Trophoblast cell (in vitro differentiated cells and primary cell): Measurements from ENCODE around the gene TNS3.

Experiments used
- DNase-seq, 2 donors: peaks; one replicate each; pipeline ENCODE4 v3.0.0-alpha.2; 2016
- H2AFZ ChIP-seq: 2 replicates; pipeline ENCODE4 v1.6.1; 2013; ENCODE audit warnings: low read length, moderate library complexity, mild to moderate bottlenecking; ENCODE audit not compliant: insufficient read depth, poor library complexity
- H2AK5ac ChIP-seq: 2 replicates; pipeline ENCODE4 v1.6.1; 2013; ENCODE audit warnings: mild to moderate bottlenecking, low read length
- H2BK120ac ChIP-seq: 2 replicates; pipeline ENCODE4 v1.6.1; 2013; ENCODE audit warnings: low read length, mild to moderate bottlenecking, moderate library complexity; ENCODE audit not compliant: insufficient read depth, poor library complexity
- H2BK12ac ChIP-seq: 2 replicates; pipeline ENCODE4 v1.6.1; 2013; ENCODE audit warnings: mild to moderate bottlenecking, low read length, moderate library complexity
- H2BK5ac ChIP-seq: 2 replicates; pipeline ENCODE4 v1.6.1; 2013; ENCODE audit warnings: low read length, low read depth, moderate library complexity, mild to moderate bottlenecking; ENCODE audit not compliant: poor library complexity
- H3K14ac ChIP-seq: 2 replicates; pipeline ENCODE4 v1.6.1; 2013; ENCODE audit warnings: mild to moderate bottlenecking, low read length
- H3K18ac ChIP-seq: 2 replicates; pipeline ENCODE4 v1.6.1; 2013; ENCODE audit warnings: mild to moderate bottlenecking, low read length
- H3K23ac ChIP-seq: 2 replicates; pipeline ENCODE4 v1.6.1; 2013; ENCODE audit warnings: low read length
- H3K27ac ChIP-seq: 2 replicates; pipeline ENCODE4 v1.5.1; 2013; ENCODE audit warnings: low read depth, mild to moderate bottlenecking, inconsistent platforms, low read length, moderate library complexity
- H3K27me3 ChIP-seq: 2 replicates; pipeline ENCODE4 v1.6.1; 2013; ENCODE audit warnings: inconsistent platforms, mild to moderate bottlenecking, low read length, moderate library complexity; ENCODE audit not compliant: insufficient read depth
- H3K36me3 ChIP-seq, 2 experiments: 1 replicate in 1 of 2; 2 replicates in 1 of 2; pipeline ENCODE4 v1.6.1; 2013; ENCODE audit warnings: low read length in 2 of 2, mild to moderate bottlenecking in 2 of 2, moderate library complexity in 1 of 2; ENCODE audit not compliant: insufficient read depth in 2 of 2, control insufficient read depth in 1 of 2
- H3K4ac ChIP-seq: 2 replicates; pipeline ENCODE4 v1.6.1; 2013; ENCODE audit warnings: low read depth, mild to moderate bottlenecking, low read length, moderate library complexity
- H3K4me1 ChIP-seq, 2 experiments: 1 replicate in 1 of 2; 2 replicates in 1 of 2; pipeline ENCODE4 v1.6.1; 2013; ENCODE audit warnings: low read length in 2 of 2, mild to moderate bottlenecking in 2 of 2, moderate library complexity in 1 of 2; ENCODE audit not compliant: insufficient read depth in 2 of 2, control insufficient read depth in 1 of 2
- H3K4me2 ChIP-seq: 2 replicates; pipeline ENCODE4 v1.6.1; 2013; ENCODE audit warnings: inconsistent platforms, mild to moderate bottlenecking, low read length, moderate library complexity
- H3K4me3 ChIP-seq: 2 replicates; pipeline ENCODE4 v1.5.1; 2013; ENCODE audit warnings: mild to moderate bottlenecking, low read depth, low read length, inconsistent platforms
- H3K79me1 ChIP-seq: one replicate; pipeline ENCODE4 v1.6.1; 2013; ENCODE audit warnings: low read length
- H3K79me2 ChIP-seq: 2 replicates; pipeline ENCODE4 v1.6.1; 2013; ENCODE audit warnings: low read length, mild to moderate bottlenecking; ENCODE audit not compliant: control insufficient read depth, insufficient read depth, poor library complexity
- H3K9ac ChIP-seq: 2 replicates; pipeline ENCODE4 v1.6.1; 2013; ENCODE audit warnings: mild to moderate bottlenecking, low read length
- H3K9me3 ChIP-seq: 2 replicates; pipeline ENCODE4 v1.6.1; 2013; ENCODE audit warnings: low read depth, mild to moderate bottlenecking, control low read depth, inconsistent platforms, low read length; ENCODE audit not compliant: insufficient read depth
- H4K12ac ChIP-seq: 2 replicates; pipeline ENCODE4 v1.6.1; 2013; ENCODE audit warnings: low read depth, mild to moderate bottlenecking, low read length, moderate library complexity
- H4K8ac ChIP-seq: 2 replicates; pipeline ENCODE4 v1.6.1; 2013; ENCODE audit warnings: low read depth, mild to moderate bottlenecking, low read length, moderate library complexity
- H4K91ac ChIP-seq: one replicate; pipeline ENCODE4 v1.6.1; 2013; ENCODE audit warnings: low read depth, mild to moderate bottlenecking, low read length, moderate library complexity
- WGBS: extraction: QIAGEN DNeasy Blood & Tissue Kit; methylation state at CpG from one replicate; pipeline ENCODE4 v1.1.7; 2013; ENCODE audit warnings: missing lambda C conversion rate; ENCODE audit not compliant: insufficient read length, insufficient coverage; ENCODE audit errors: extremely low coverage; 5-methylcytosine and 5-hydroxymethylcytosine counted together

TNS3 gene

GRCh38 chr7:47506382-47507339 is 75.2 kb downstream of the TNS3 start:
- peak overlapping the region; percentile 59 for H4K8ac ChIP-seq
- H2BK12ac ChIP-seq: peak overlapping the region; percentile 33
- peak overlapping the region; percentile 55 for H4K91ac ChIP-seq
- no peak overlapping the region for H3K23ac ChIP-seq
- no peak overlapping the region for H3K4me3 ChIP-seq
- no peak overlapping the region for H2BK120ac ChIP-seq
- H3K27ac ChIP-seq: no peak overlapping the region
- no peaks in the 10 kb centered on the region for H3K9me3 ChIP-seq
- no peak overlapping the region for H2BK5ac ChIP-seq
- peaks cover 38% of the 10 kb centered on the region for H3K79me1 ChIP-seq
- peaks cover 55 to 64% of the 10 kb centered on the region in 2 experiments for H3K36me3 ChIP-seq
- H3K4me1 ChIP-seq: peaks cover 51 to 55% of the 10 kb centered on the region in 2 experiments
- H2AFZ ChIP-seq: no peak overlapping the region
- no peak overlapping the region for H3K9ac ChIP-seq
- DNase-seq: no peak
- peak overlapping the region; percentile 54 for H3K18ac ChIP-seq
- no CpG with 5 or more reads among the region's 14 CpGs for WGBS
- peaks cover 23% of the 10 kb centered on the region for H3K79me2 ChIP-seq
- H3K4me2 ChIP-seq: no peak overlapping the region
- peak overlapping the region; percentile 42 for H3K14ac ChIP-seq
- peak overlapping the region; percentile 35 for H3K4ac ChIP-seq
- H3K27me3 ChIP-seq: no peaks in the 10 kb centered on the region
- peak overlapping the region; percentile 45 for H2AK5ac ChIP-seq
- H4K12ac ChIP-seq: no peak overlapping the region

- Histone ChIP-seq H3K4me3 (no peak overlapping the region), H3K9ac (no peak overlapping the region), H3K27ac (no peak overlapping the region), H4K8ac (peak overlapping the region; percentile 1), H3K9me3 (no peaks in the 10 kb centered on the region), H3K14ac (peak overlapping the region; percentile 28), H3K79me1 (peaks cover 43% of the 10 kb centered on the region), H3K27me3 (no peaks in the 10 kb centered on the region), H3K4me1 (peaks cover 53 to 59% of the 10 kb centered on the region in 2 experiments), H2BK5ac (no peak overlapping the region), H3K4me2 (no peak overlapping the region), H3K36me3 (peaks cover 51 to 60% of the 10 kb centered on the region in 2 experiments), H4K91ac (peak overlapping the region; percentile 22), H3K79me2 (peaks cover 20% of the 10 kb centered on the region), H3K23ac (no peak overlapping the region), H2BK120ac (no peak overlapping the region), H2AK5ac (no peak overlapping the region), H2AFZ (no peak overlapping the region), H4K12ac (no peak overlapping the region), H3K4ac (peak overlapping the region; percentile 52), H3K18ac (peak overlapping the region; percentile 54), H2BK12ac (no peak overlapping the region)
- no CpG with 5 or more reads among the region's 12 CpGs for WGBS
- DNase-seq: no peak
Measured at GRCh38 chr7:47505312-47506007, 76.5 kb downstream of the TNS3 start.

- DNase-seq: no peak
- Histone ChIP-seq H4K12ac (no peak overlapping the region), H3K9ac (no peak overlapping the region), H3K9me3 (no peaks in the 10 kb centered on the region), H2BK12ac (no peak overlapping the region), H3K79me1 (peaks cover 41% of the 10 kb centered on the region), H3K4me3 (no peak overlapping the region), H3K27ac (peak overlapping the region; percentile 2), H3K4me1 (peaks cover 49 to 60% of the 10 kb centered on the region in 2 experiments), H3K18ac (peak overlapping the region; percentile 79), H3K4ac (peak overlapping the region; percentile 53), H3K4me2 (no peak overlapping the region), H3K36me3 (peaks cover 54 to 61% of the 10 kb centered on the region in 2 experiments), H3K27me3 (no peaks in the 10 kb centered on the region), H2BK5ac (no peak overlapping the region), H4K8ac (peak overlapping the region; percentile 1), H3K23ac (no peak overlapping the region), H3K14ac (peak overlapping the region; percentile 7), H4K91ac (peak overlapping the region; percentile 28), H2AFZ (no peak overlapping the region), H3K79me2 (peaks cover 19% of the 10 kb centered on the region), H2AK5ac (no peak overlapping the region), H2BK120ac (no peak overlapping the region)
- no CpG with 5 or more reads among the region's 14 CpGs for WGBS
Measured at GRCh38 chr7:47504551-47505311, 77.2 kb downstream of the TNS3 start.

- Histone ChIP-seq H3K9ac (no peak overlapping the region), H3K4me3 (no peak overlapping the region), H3K18ac (no peak overlapping the region), H2AFZ (no peak overlapping the region), H3K79me2 (peaks cover 12% of the 10 kb centered on the region), H3K4me2 (no peak overlapping the region), H4K91ac (no peak overlapping the region), H2BK120ac (no peak overlapping the region), H3K27ac (no peak overlapping the region), H3K4me1 (peaks cover 42 to 54% of the 10 kb centered on the region in 2 experiments), H3K27me3 (no peaks in the 10 kb centered on the region), H3K79me1 (peaks cover 36% of the 10 kb centered on the region), H3K36me3 (peaks cover 46 to 54% of the 10 kb centered on the region in 2 experiments), H4K8ac (no peak overlapping the region), H3K9me3 (no peaks in the 10 kb centered on the region), H2AK5ac (no peak overlapping the region), H3K23ac (no peak overlapping the region), H3K14ac (no peak overlapping the region), H4K12ac (no peak overlapping the region), H2BK12ac (peak overlapping the region; percentile 14), H3K4ac (peak overlapping the region; percentile 61), H2BK5ac (no peak overlapping the region)
- no peak for DNase-seq
Measured at GRCh38 chr7:47503281-47503680, 78.6 kb downstream of the TNS3 start.
